Mucosa of descending colon (tissue), 3 donors: ENCODE data around the gene MAPK7. TPM values are rescaled to one million over a fixed set of nuclear protein-coding genes. Genes with fewer than 3 reads are reported as not detected.

Experiments used
- ATAC-seq: fragments of 200-7000 bp; cut with Tn5 transposase; one replicate; pipeline ENCODE4 v1.9.1; 2020; ENCODE audit warnings: mild to moderate bottlenecking, moderate library complexity
- DNase-seq, 3 donors: peaks; one replicate each; pipeline ENCODE4 v3.0.0-alpha.2; 2020
- H3K36me3 ChIP-seq: fragments of 200-600 bp; one replicate; pipeline ENCODE4 v1.8.0; 2021; ENCODE audit warnings: low read depth, mild to moderate bottlenecking
- H3K4me1 ChIP-seq: fragments of 200-600 bp; one replicate; pipeline ENCODE4 v1.8.0; 2021; ENCODE audit warnings: low read depth, mild to moderate bottlenecking
- H3K4me3 ChIP-seq: fragments of 200-600 bp; one replicate; pipeline ENCODE4 v1.8.0; 2021; ENCODE audit warnings: mild to moderate bottlenecking
- H3K9me3 ChIP-seq: fragments of 200-600 bp; one replicate; pipeline ENCODE4 v1.8.0; 2021; ENCODE audit warnings: mild to moderate bottlenecking
- intact Hi-C, 2 donors: fragments of 100-400 bp; cut with DNase I in 1 of 2; cut with micrococcal nuclease in 1 of 2; formaldehyde crosslinking; loops; one replicate each; pipeline versions ENCODE4 v1.11.0 to v1.11.1; 2022; cut with DNase I, micrococcal nuclease
- total RNA-seq, 3 donors: library from RNA; stranded (reverse); fragmentation: NEBNext Ultra II Directional in 2 of 3; extraction: Animal tissue kit (Norgen Biotek cat#: 25700) in 2 of 3; gene quantifications; one replicate each; pipeline versions ENCODE4 v1.2.1 to v1.2.4, GENCODE V29; 2021 to 2023
- TF ChIP-seq, protein P1 (sequence below): fragments of 200-600 bp; IDR thresholded peaks from one replicate; pipeline ENCODE4 v1.8.0; 2022; ENCODE audit warnings: antibody characterized with exemption, mild to moderate bottlenecking
- donor health status: DM: no; HTN: no; CAD: no; lungs with moderate emphysema.
- donor health status: DM: no; HTN: no; CAD: no.
- donor health status: DM: no; HTN: yes; CAD: no.

The MAPK7 gene
- total RNA-seq, 3 donors from 2014 or later: 36.9 to 48.6 (median 47.5) TPM

DNA sequence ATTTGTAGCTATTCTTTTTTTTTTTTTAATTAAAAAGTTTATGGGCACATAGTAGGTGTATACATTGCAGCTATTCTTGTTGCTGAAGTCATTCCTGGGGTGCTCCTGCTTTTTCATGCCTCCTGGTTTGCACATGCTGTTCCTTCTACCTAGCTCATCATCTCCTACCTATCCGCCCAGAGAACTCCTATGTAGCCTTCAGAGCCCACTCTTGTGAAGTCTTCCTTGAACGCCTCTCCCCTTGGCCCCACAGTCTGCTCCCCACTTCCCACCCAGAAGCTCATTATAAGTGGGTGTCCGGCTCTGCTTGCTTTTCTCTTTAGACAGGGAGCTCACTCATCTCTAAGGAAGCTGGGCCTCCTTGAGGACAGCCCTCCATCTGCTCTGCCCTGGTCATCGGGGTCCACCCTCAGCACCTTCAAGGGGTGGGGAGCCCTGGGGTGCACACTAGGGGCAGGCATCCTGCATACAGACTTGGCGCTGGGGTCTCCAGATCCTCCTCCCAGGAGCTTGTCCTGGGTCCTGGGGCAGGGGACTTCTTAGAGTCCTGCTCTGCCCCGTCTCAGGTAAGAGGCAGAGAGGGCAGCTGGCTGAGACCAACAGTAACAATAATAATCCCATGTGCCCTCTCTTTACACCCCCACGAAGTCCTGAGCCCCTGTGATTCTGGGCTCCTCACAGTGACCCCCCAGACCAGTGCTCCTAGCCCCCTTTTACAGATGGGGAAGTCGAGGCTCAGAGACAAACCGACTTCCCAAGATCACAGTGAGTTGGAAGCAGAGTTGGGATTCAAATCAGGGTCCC, 12.3 kb upstream of the MAPK7 start:
- no peak overlapping the region for H3K4me3 ChIP-seq
- intact Hi-C loops: loop anchor here (10.0 kb wide), 1 partner anchor 399 kb away; no protein-coding TSS in a partner anchor
- H3K9me3 ChIP-seq: no peaks in the 10 kb centered on the region
- DNase-seq (no peak), ATAC-seq (no peak)
- TF ChIP-seq, protein P1, sequence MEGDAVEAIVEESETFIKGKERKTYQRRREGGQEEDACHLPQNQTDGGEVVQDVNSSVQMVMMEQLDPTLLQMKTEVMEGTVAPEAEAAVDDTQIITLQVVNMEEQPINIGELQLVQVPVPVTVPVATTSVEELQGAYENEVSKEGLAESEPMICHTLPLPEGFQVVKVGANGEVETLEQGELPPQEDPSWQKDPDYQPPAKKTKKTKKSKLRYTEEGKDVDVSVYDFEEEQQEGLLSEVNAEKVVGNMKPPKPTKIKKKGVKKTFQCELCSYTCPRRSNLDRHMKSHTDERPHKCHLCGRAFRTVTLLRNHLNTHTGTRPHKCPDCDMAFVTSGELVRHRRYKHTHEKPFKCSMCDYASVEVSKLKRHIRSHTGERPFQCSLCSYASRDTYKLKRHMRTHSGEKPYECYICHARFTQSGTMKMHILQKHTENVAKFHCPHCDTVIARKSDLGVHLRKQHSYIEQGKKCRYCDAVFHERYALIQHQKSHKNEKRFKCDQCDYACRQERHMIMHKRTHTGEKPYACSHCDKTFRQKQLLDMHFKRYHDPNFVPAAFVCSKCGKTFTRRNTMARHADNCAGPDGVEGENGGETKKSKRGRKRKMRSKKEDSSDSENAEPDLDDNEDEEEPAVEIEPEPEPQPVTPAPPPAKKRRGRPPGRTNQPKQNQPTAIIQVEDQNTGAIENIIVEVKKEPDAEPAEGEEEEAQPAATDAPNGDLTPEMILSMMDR: no peak
- peaks cover 18% of the 10 kb centered on the region for H3K4me1 ChIP-seq
- no peaks in the 10 kb centered on the region for H3K36me3 ChIP-seq

DNA sequence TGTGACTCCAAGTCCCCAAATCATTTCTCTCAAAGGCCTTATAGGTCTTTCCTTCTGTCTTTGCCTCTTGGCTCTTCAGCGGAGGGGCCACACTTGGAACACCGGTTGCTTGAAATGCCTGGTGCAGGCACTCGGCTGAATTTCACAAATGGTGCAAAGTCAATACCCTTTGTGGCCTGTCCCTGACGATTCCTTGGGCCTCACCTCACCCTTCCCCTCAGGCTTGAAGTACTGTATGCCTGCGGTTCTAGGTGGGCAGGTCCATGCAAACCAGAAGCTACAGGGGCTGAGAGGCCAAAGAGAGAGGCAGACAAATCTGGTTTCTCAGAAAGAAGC, 11.7 kb upstream of the MAPK7 start:
- DNase-seq (no peak), ATAC-seq (no peak)
- H3K36me3 ChIP-seq: no peaks in the 10 kb centered on the region
- intact Hi-C loops: loop anchor here (10.0 kb wide), 1 partner anchor 398 kb away; no protein-coding TSS in a partner anchor
- no peaks in the 10 kb centered on the region for H3K9me3 ChIP-seq
- no peak overlapping the region for H3K4me3 ChIP-seq
- peaks cover 16% of the 10 kb centered on the region for H3K4me1 ChIP-seq
- TF ChIP-seq, protein P1: no peak

DNA sequence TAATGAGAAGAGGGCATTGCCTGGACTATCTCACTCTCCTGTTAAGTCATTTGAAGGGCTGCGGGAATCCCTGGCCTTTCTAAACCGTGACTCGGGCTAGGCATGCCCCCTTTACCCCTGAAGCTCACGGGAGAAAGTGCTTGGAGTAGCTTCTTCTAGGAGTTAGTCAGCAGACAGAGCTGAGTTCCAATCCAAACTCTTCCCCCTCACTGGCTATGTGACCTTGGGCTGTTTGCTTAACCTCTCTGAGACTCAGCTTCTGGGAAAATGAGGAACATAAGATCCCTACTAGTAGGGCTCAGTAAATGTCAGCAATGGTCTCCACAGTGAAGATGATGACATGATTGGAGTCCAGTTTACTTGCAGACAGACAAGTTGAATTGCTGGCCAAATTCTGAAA, 10.1 kb upstream of the MAPK7 start:
- Histone ChIP-seq H3K36me3 (no peaks in the 10 kb centered on the region), H3K9me3 (no peaks in the 10 kb centered on the region), H3K4me3 (no peak overlapping the region), H3K4me1 (peaks cover 8% of the 10 kb centered on the region)
- DNase-seq (no peak), ATAC-seq (no peak)
- intact Hi-C loops: loop anchor here (10.0 kb wide), 1 partner anchor 397 kb away; no protein-coding TSS in a partner anchor
- TF ChIP-seq, protein P1: no peak

DNA sequence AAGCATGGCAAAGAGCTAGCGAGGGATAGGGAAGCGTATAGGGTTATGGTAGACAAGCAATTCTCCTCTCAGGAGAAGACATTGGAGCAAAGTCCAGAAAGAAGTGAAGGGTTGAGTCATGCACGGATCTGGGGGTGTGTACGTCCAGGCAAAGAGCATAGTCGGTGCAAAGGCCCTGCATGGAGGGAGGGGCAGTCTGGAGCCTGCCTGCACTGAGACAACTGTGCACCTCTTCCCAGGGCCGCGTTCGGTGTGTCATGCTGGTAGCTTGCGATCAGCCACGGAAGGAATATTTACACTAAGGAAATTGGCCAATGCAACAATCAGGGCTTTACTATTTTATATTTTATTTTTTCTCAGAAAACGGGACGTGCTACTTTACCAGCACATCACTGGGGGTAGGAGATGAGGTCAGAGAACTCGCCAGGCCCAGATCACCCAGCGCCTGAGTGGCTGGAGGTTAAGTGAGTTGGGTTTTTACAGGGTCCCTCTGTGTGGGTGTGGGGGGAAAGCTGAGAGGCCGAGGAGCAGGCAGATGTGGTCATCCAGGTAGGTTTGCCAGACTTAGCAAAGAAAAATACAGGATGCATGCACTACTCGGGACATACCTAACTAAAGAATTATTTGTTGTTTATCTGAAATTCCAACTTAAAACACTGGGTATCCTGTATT, 9.1 kb upstream of the MAPK7 start:
- intact Hi-C loops: loop anchor here (10.0 kb wide), 1 partner anchor 396 kb away; no protein-coding TSS in a partner anchor
- peak in 2 of 3 donors; percentile 48 to 68 for DNase-seq

DNA sequence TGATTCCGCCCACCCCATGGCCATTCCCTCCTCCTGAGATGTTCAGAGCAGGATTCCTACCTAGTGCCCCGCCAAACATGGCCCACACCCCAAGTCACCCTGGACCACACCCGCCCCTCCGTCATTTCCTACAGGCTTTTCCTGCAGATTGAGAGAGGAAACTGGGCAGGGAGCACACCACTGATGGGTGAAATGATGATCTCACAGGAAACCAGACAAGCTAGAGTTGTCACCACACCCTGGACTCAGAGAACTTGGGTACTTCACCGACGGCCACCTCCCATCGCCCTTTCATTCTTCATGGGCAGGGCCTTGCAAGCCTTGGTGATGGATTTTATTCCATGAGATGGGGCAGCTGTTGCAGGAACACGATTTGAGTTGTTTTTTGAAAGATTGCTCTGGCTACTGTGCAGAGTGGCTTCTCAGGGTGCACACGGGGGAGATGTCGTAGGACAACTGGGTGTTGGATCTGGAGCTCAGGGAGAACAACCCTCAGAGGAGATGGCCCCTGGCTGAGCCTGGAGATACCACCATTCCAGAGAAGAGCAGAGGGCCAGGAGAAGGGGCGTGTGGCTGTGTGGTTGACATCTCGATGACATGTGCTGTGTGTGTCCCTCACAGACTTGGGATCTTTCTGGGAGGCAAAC, 8.3 kb upstream of the MAPK7 start:
- peak in 1 of 3 donors; percentile 60 for DNase-seq
- TF ChIP-seq, protein P1: no peak

More for the DNA sequence above, 9.1 kb upstream of the MAPK7 start:
- no peaks in the 10 kb centered on the region for H3K36me3 ChIP-seq
- TF ChIP-seq, protein P1: no peak
- ATAC-seq: peak; percentile 89
- H3K9me3 ChIP-seq: no peaks in the 10 kb centered on the region
- H3K4me1 ChIP-seq: peaks cover 8% of the 10 kb centered on the region
- H3K4me3 ChIP-seq: no peak overlapping the region

More for the DNA sequence above, 8.3 kb upstream of the MAPK7 start:
- no peaks in the 10 kb centered on the region for H3K9me3 ChIP-seq
- intact Hi-C loops: loop anchor here (10.0 kb wide), 1 partner anchor 395 kb away; no protein-coding TSS in a partner anchor
- no peak overlapping the region for H3K4me3 ChIP-seq
- no peaks in the 10 kb centered on the region for H3K36me3 ChIP-seq
- ATAC-seq: peak; percentile 75
- H3K4me1 ChIP-seq: peaks cover 8% of the 10 kb centered on the region
